K562 (cell line): ENCODE measurements around the gene TRAF3IP3. TPM values are rescaled to one million over a fixed set of nuclear protein-coding genes. Genes with fewer than 3 reads are reported as not detected.
A peak's percentile ranks its signal among the peaks of the same experiment; 100 is the strongest.

Experiments
- FOXA3 ChIP-seq, 2 experiments: fragments of 450-650 bp in 1 of 2; sonication (generic) in 1 of 2; formaldehyde crosslinking; IDR thresholded peaks in 1 of 2; conservative IDR thresholded peaks in 1 of 2; 2 replicates each; pipeline versions ENCODE4 v1.4.0 to v1.8.0; 2020 to 2022; ENCODE audit warnings: mild to moderate bottlenecking in 2 of 2, missing genetic modification reagents in 1 of 2
- KLF16 ChIP-seq: IDR thresholded peaks from 2 replicates; pipeline ENCODE4 v1.6.1; 2016; ENCODE audit warnings: antibody characterized with exemption
- MCM3 ChIP-seq: fragments of 450-650 bp; IDR thresholded peaks from 2 replicates; pipeline ENCODE4 v1.6.1; 2016
- MCM5 ChIP-seq: fragments of 450-650 bp; IDR thresholded peaks from 2 replicates; pipeline ENCODE4 v1.6.1; 2016; ENCODE audit warnings: low read depth
- MEF2A ChIP-seq: IDR thresholded peaks from 2 replicates; pipeline ENCODE4 v1.6.1; 2011; ENCODE audit warnings: low read depth, mild to moderate bottlenecking, low read length, moderate library complexity; ENCODE audit not compliant: control insufficient read depth
- MTA1 ChIP-seq: fragments of 450-650 bp; IDR thresholded peaks from 2 replicates; pipeline ENCODE4 v1.6.1; 2017; ENCODE audit warnings: borderline replicate concordance
- NELFE ChIP-seq: IDR thresholded peaks from 2 replicates; pipeline ENCODE4 v1.6.1; 2011; ENCODE audit warnings: mild to moderate bottlenecking; ENCODE audit not compliant: insufficient read depth, insufficient read length
- NR2F6 ChIP-seq: fragments of 450-650 bp; formaldehyde crosslinking; IDR thresholded peaks from 2 replicates; pipeline ENCODE4 v1.4.0; 2020; ENCODE audit warnings: mild to moderate bottlenecking
- TAL1 ChIP-seq: fragments of 450-650 bp; IDR thresholded peaks from 2 replicates; pipeline ENCODE4 v1.6.1; 2016; ENCODE audit warnings: mild to moderate bottlenecking
- XRCC5 ChIP-seq: fragments of 200-400 bp; formaldehyde crosslinking; IDR thresholded peaks from 2 replicates; pipeline ENCODE4 v1.6.1; 2017; ENCODE audit warnings: low read depth, mild to moderate bottlenecking, low read length
- ZNF175 ChIP-seq: fragments of 200-800 bp; sonication (Bioruptor generic); IDR thresholded peaks from 2 replicates; pipeline ENCODE4 v1.6.1; 2016; ENCODE audit warnings: low read depth, mild to moderate bottlenecking, missing genetic modification characterization, missing compliant biosample characterization
- polyA plus RNA-seq, 8 experiments: library from polyadenylated mRNA; depleted of rRNA in 4 of 8; stranded (reverse) in 5 of 8; unstranded in 3 of 8; fragments of >200 nt; fragmentation: Nextera tagmentation in 2 of 8; fragmentation: Illumina TruSeq in 1 of 8; extraction: Ambion mirVana in 2 of 8; extraction: Trizol in 1 of 8; gene quantifications; 2 replicates each; pipeline versions ENCODE4 v1.2.1 to v1.2.3, GENCODE V29; 2011 to 2014; ENCODE audit warnings: inconsistent platforms in 1 of 8, missing spikeins in 1 of 8
- total RNA-seq, 7 experiments: library from RNA; depleted of rRNA in 6 of 7; stranded (reverse); fragments of >200 nt in 6 of 7; fragmentation: Illumina TruSeq in 2 of 7; extraction: Trizol in 2 of 7; gene quantifications; 2 replicates each; pipeline versions ENCODE4 v1.2.1 to v1.2.3, GENCODE V29; 2011 to 2021; ENCODE audit warnings: low replicate concordance in 1 of 7
- TF ChIP-seq, protein P1 (sequence below): fragments of 250-450 bp; sonication (Bioruptor Pico); IDR thresholded peaks from 2 replicates; pipeline ENCODE4 v1.5.0; 2021
- TF ChIP-seq, protein P2 (sequence below): IDR thresholded peaks from 3 replicates; pipeline ENCODE4 v1.6.1; 2011; ENCODE audit warnings: borderline replicate concordance, mild to moderate bottlenecking; ENCODE audit not compliant: insufficient read length, insufficient read depth
- TF ChIP-seq, protein P3 (sequence below): fragments of 450-650 bp; IDR thresholded peaks from 2 replicates; pipeline ENCODE4 v1.6.1; 2016
- TF ChIP-seq, protein P4 (sequence below): fragments of 250-450 bp; sonication (Bioruptor Pico); IDR thresholded peaks from 2 replicates; pipeline ENCODE4 v1.5.0; 2021; ENCODE audit warnings: mild to moderate bottlenecking, borderline replicate concordance
- TF ChIP-seq, protein P5 (sequence below): sonication (generic); formaldehyde crosslinking; IDR thresholded peaks from 2 replicates; pipeline ENCODE4 v1.8.0; 2022; ENCODE audit warnings: missing genetic modification reagents, mild to moderate bottlenecking, borderline replicate concordance
- TF ChIP-seq, protein P6 (sequence below): fragments of 250-450 bp; sonication (Bioruptor Pico); IDR thresholded peaks from 2 replicates; pipeline ENCODE4 v1.5.0; 2020; ENCODE audit warnings: mild to moderate bottlenecking
- TF ChIP-seq, protein P7 (sequence below): IDR thresholded peaks from 2 replicates; pipeline ENCODE4 v1.6.1; 2011; ENCODE audit warnings: borderline replicate concordance, low read depth, mild to moderate bottlenecking, moderate library complexity, low read length; ENCODE audit not compliant: insufficient read depth, poor library complexity, severe bottlenecking

Gene TRAF3IP3
- total and polyA plus RNA-seq, 9 of the 15 experiments (the other 6 are each of a cell fraction or from before 2014, with no cell fraction given), result 0.06 to 1.1 (median 0.31) TPM

DNA sequence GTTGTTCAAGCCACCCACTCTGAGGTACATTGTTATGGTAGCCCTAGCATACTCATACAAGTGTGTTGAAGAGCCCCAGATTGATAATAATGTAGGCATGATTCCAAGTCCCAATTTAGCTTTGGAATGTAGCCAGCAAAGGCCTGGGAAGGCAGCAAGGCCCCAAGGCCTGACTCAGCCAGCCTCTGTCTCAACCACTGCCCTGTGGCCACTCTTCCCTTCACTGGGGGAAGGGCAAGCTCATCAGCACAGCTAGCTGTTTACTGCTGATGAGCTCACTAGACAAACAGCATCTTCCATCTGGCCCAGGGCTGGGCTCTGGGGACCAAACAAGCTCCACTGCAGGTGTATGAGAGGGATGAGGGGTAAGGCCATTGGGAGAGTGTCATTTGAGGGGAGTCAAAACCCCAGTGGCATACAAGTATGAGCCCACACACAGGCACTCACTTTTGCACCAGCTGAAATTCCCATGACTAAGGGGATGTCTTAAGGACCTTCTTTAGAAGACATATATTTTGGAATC is 52.3 kb downstream of the TRAF3IP3 start (continued):
- TF ChIP-seq, protein P1, sequence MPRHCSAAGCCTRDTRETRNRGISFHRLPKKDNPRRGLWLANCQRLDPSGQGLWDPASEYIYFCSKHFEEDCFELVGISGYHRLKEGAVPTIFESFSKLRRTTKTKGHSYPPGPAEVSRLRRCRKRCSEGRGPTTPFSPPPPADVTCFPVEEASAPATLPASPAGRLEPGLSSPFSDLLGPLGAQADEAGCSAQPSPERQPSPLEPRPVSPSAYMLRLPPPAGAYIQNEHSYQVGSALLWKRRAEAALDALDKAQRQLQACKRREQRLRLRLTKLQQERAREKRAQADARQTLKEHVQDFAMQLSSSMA (CRISPR knock-in tag), result no peak
- TF ChIP-seq MCM5 (no peak), ZNF175 (no peak), MTA1 (no peak), MEF2A (peak; percentile 90), KLF16 (no peak), NELFE (no peak), MCM3 (no peak), XRCC5 (no peak), TAL1 (no peak), FOXA3 (CRISPR knock-in tag; conservative IDR thresholded peaks at IDR 0.05 in 1 of 2, IDR thresholded peaks at IDR 0.05 in 1 of 2) (peak; percentile 86 to 87), NR2F6 (CRISPR knock-in tag) (no peak)
- TF ChIP-seq, protein P2, sequence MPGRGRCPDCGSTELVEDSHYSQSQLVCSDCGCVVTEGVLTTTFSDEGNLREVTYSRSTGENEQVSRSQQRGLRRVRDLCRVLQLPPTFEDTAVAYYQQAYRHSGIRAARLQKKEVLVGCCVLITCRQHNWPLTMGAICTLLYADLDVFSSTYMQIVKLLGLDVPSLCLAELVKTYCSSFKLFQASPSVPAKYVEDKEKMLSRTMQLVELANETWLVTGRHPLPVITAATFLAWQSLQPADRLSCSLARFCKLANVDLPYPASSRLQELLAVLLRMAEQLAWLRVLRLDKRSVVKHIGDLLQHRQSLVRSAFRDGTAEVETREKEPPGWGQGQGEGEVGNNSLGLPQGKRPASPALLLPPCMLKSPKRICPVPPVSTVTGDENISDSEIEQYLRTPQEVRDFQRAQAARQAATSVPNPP, result no peak
- TF ChIP-seq, protein P3, sequence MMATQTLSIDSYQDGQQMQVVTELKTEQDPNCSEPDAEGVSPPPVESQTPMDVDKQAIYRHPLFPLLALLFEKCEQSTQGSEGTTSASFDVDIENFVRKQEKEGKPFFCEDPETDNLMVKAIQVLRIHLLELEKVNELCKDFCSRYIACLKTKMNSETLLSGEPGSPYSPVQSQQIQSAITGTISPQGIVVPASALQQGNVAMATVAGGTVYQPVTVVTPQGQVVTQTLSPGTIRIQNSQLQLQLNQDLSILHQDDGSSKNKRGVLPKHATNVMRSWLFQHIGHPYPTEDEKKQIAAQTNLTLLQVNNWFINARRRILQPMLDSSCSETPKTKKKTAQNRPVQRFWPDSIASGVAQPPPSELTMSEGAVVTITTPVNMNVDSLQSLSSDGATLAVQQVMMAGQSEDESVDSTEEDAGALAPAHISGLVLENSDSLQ, result no peak
- TF ChIP-seq, protein P4, sequence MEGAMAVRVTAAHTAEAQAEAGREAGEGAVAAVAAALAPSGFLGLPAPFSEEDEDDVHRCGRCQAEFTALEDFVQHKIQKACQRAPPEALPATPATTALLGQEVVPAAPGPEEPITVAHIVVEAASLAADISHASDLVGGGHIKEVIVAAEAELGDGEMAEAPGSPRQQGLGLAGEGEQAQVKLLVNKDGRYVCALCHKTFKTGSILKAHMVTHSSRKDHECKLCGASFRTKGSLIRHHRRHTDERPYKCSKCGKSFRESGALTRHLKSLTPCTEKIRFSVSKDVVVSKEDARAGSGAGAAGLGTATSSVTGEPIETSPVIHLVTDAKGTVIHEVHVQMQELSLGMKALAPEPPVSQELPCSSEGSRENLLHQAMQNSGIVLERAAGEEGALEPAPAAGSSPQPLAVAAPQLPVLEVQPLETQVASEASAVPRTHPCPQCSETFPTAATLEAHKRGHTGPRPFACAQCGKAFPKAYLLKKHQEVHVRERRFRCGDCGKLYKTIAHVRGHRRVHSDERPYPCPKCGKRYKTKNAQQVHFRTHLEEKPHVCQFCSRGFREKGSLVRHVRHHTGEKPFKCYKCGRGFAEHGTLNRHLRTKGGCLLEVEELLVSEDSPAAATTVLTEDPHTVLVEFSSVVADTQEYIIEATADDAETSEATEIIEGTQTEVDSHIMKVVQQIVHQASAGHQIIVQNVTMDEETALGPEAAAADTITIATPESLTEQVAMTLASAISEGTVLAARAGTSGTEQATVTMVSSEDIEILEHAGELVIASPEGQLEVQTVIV (CRISPR knock-in tag), result no peak
- TF ChIP-seq, protein P5, sequence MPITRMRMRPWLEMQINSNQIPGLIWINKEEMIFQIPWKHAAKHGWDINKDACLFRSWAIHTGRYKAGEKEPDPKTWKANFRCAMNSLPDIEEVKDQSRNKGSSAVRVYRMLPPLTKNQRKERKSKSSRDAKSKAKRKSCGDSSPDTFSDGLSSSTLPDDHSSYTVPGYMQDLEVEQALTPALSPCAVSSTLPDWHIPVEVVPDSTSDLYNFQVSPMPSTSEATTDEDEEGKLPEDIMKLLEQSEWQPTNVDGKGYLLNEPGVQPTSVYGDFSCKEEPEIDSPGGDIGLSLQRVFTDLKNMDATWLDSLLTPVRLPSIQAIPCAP (CRISPR knock-in tag), result no peak
- TF ChIP-seq, protein P6, sequence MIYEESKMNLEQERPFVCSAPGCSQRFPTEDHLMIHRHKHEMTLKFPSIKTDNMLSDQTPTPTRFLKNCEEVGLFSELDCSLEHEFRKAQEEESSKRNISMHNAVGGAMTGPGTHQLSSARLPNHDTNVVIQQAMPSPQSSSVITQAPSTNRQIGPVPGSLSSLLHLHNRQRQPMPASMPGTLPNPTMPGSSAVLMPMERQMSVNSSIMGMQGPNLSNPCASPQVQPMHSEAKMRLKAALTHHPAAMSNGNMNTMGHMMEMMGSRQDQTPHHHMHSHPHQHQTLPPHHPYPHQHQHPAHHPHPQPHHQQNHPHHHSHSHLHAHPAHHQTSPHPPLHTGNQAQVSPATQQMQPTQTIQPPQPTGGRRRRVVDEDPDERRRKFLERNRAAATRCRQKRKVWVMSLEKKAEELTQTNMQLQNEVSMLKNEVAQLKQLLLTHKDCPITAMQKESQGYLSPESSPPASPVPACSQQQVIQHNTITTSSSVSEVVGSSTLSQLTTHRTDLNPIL, result no peak
- TF ChIP-seq, protein P7, sequence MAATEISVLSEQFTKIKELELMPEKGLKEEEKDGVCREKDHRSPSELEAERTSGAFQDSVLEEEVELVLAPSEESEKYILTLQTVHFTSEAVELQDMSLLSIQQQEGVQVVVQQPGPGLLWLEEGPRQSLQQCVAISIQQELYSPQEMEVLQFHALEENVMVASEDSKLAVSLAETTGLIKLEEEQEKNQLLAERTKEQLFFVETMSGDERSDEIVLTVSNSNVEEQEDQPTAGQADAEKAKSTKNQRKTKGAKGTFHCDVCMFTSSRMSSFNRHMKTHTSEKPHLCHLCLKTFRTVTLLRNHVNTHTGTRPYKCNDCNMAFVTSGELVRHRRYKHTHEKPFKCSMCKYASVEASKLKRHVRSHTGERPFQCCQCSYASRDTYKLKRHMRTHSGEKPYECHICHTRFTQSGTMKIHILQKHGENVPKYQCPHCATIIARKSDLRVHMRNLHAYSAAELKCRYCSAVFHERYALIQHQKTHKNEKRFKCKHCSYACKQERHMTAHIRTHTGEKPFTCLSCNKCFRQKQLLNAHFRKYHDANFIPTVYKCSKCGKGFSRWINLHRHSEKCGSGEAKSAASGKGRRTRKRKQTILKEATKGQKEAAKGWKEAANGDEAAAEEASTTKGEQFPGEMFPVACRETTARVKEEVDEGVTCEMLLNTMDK, result no peak
